ENCODE measurements around the gene IRGQ.

- TF ChIP-seq CTCF (IDR thresholded peaks at IDR 0.05) (peak; percentile 45 to 70 (median 56)), POLR2A (IDR thresholded peaks at IDR 0.05) (no peak)
These were observed 40.7 kb downstream of the IRGQ start for GRCh38 chr19:43555185-43555770.
